GM12878 (cell line): Measurements from ENCODE around the gene PRR12. TPM values are rescaled to one million over a fixed set of nuclear protein-coding genes. Genes with fewer than 3 reads are reported as not detected.

Experiments
- CBX3 ChIP-seq: fragments of 200-600 bp; sonication (generic); IDR thresholded peaks from 2 replicates; pipeline ENCODE4 v1.6.1; 2016; ENCODE audit warnings: low read depth, borderline replicate concordance
- EP300 ChIP-seq, 2 experiments: fragments of 150-350 bp in 1 of 2; IDR thresholded peaks; 2 replicates each; pipeline ENCODE4 v1.6.1; 2011 to 2012; ENCODE audit warnings: low read depth in 2 of 2, low read length in 2 of 2, borderline replicate concordance in 1 of 2, improper control_type of control experiment in 1 of 2, inconsistent platforms in 1 of 2; ENCODE audit not compliant: control insufficient read depth in 1 of 2
- ETV6 ChIP-seq, 2 experiments: fragments of 450-650 bp in 1 of 2; IDR thresholded peaks in 1 of 2; conservative IDR thresholded peaks in 1 of 2; 2 replicates each; pipeline ENCODE4 v1.6.1; 2014; ENCODE audit warnings: antibody characterized with exemption in 1 of 2, borderline replicate concordance in 1 of 2, low read depth in 1 of 2, mild to moderate bottlenecking in 1 of 2, moderate library complexity in 1 of 2
- FOS ChIP-seq: IDR thresholded peaks from 3 replicates; pipeline ENCODE4 v1.6.1; 2011; ENCODE audit warnings: borderline replicate concordance; ENCODE audit not compliant: insufficient read length; ENCODE audit errors: extremely low read depth
- FOXK2 ChIP-seq: fragments of 450-650 bp; IDR thresholded peaks from 2 replicates; pipeline ENCODE4 v1.6.1; 2017; ENCODE audit warnings: mild to moderate bottlenecking, moderate library complexity
- GATAD2B ChIP-seq: fragments of 450-650 bp; conservative IDR thresholded peaks from 2 replicates; pipeline ENCODE4 v1.6.1; 2017; ENCODE audit warnings: low read depth, mild to moderate bottlenecking, moderate library complexity
- HCFC1 ChIP-seq: fragments of 150-350 bp; IDR thresholded peaks from 2 replicates; pipeline ENCODE4 v1.6.1; 2014; ENCODE audit warnings: low read length
- IKZF1 ChIP-seq: fragments of 450-650 bp; conservative IDR thresholded peaks from 2 replicates; pipeline ENCODE4 v1.6.1; 2017; ENCODE audit warnings: antibody characterized with exemption, mild to moderate bottlenecking
- IKZF2 ChIP-seq, 2 experiments: fragments of 450-650 bp; IDR thresholded peaks; 2 replicates each; pipeline ENCODE4 v1.6.1; 2017; ENCODE audit warnings: mild to moderate bottlenecking in 2 of 2, moderate library complexity in 2 of 2
- KDM1A ChIP-seq: fragments of 200-600 bp; sonication (generic); IDR thresholded peaks from 2 replicates; pipeline ENCODE4 v1.6.1; 2016; ENCODE audit warnings: borderline replicate concordance
- MYC ChIP-seq: IDR thresholded peaks from 2 replicates; pipeline ENCODE4 v1.6.1; 2011; ENCODE audit warnings: mild to moderate bottlenecking, low read length, moderate library complexity, inconsistent platforms; ENCODE audit not compliant: insufficient read depth, insufficient replicate concordance, insufficient read length, severe bottlenecking
- NR2C2 ChIP-seq: IDR thresholded peaks from 2 replicates; pipeline ENCODE4 v1.6.1; 2011; ENCODE audit warnings: borderline replicate concordance, low read depth; ENCODE audit not compliant: control insufficient read depth, insufficient read length
- NRF1 ChIP-seq: conservative IDR thresholded peaks from 2 replicates; pipeline ENCODE4 v1.6.1; 2011; ENCODE audit warnings: mild to moderate bottlenecking, low read depth, low read length, improper control_type of control experiment
- RCOR1 ChIP-seq: conservative IDR thresholded peaks from 2 replicates; pipeline ENCODE4 v1.6.1; 2012; ENCODE audit warnings: low read depth, low read length, improper control_type of control experiment
- RUNX3 ChIP-seq: IDR thresholded peaks from 2 replicates; pipeline ENCODE4 v1.6.1; 2012; ENCODE audit warnings: low read length, inconsistent platforms
- SIN3A ChIP-seq: IDR thresholded peaks from 2 replicates; pipeline ENCODE4 v1.6.1; 2012; ENCODE audit warnings: low read depth, low read length, improper control_type of control experiment
- SMAD5 ChIP-seq: IDR thresholded peaks from 2 replicates; pipeline ENCODE4 v1.6.1; 2016; ENCODE audit warnings: antibody characterized with exemption, low read depth
- SMC3 ChIP-seq: IDR thresholded peaks from 2 replicates; pipeline ENCODE4 v1.6.1; 2011; ENCODE audit warnings: low read length, improper control_type of control experiment, borderline replicate concordance
- SPI1 ChIP-seq: IDR thresholded peaks from 2 replicates; pipeline ENCODE4 v1.6.1; 2011; ENCODE audit warnings: low read depth, mild to moderate bottlenecking, low read length, moderate library complexity, borderline replicate concordance; ENCODE audit not compliant: insufficient read depth
- SREBF1 ChIP-seq: IDR thresholded peaks from 2 replicates; pipeline ENCODE4 v1.6.1; 2012; ENCODE audit warnings: mild to moderate bottlenecking, low read length
- TCF3 ChIP-seq: IDR thresholded peaks from 2 replicates; pipeline ENCODE4 v1.6.1; 2012; ENCODE audit warnings: low read depth, mild to moderate bottlenecking, low read length, borderline replicate concordance; ENCODE audit not compliant: insufficient read depth
- WRNIP1 ChIP-seq: IDR thresholded peaks from 2 replicates; pipeline ENCODE4 v1.6.1; 2011; ENCODE audit warnings: low read depth, low read length, improper control_type of control experiment, borderline replicate concordance
- YBX1 ChIP-seq: fragments of 450-650 bp; IDR thresholded peaks from 2 replicates; pipeline ENCODE4 v1.6.1; 2016; ENCODE audit warnings: antibody characterized with exemption
- ZNF24 ChIP-seq: fragments of 450-650 bp; IDR thresholded peaks from 2 replicates; pipeline ENCODE4 v1.6.1; 2017; ENCODE audit warnings: antibody characterized with exemption, mild to moderate bottlenecking
- polyA plus RNA-seq, 11 experiments: library from polyadenylated mRNA; depleted of rRNA in 4 of 11; unstranded in 6 of 11; stranded (reverse) in 5 of 11; fragments of >200 nt; fragmentation: Nextera tagmentation in 4 of 11; fragmentation: Illumina TruSeq in 1 of 11; extraction: Ambion mirVana in 4 of 11; extraction: Trizol in 1 of 11; gene quantifications; 1 replicate in 1 of 11; 2 replicates in 10 of 11; pipeline versions ENCODE4 v1.2.1 to v1.2.3, GENCODE V29; 2011 to 2016; ENCODE audit warnings: inconsistent platforms in 2 of 11, missing spikeins in 2 of 11, low read depth in 1 of 11
- total RNA-seq, 4 experiments: library from RNA; depleted of rRNA in 3 of 4; stranded (reverse); fragments of >200 nt in 3 of 4; fragmentation: Illumina TruSeq in 1 of 4; extraction: Trizol in 1 of 4; gene quantifications; 2 replicates each; pipeline versions ENCODE4 v1.2.1 to v1.2.3, GENCODE V29; 2013 to 2021
- TF ChIP-seq, protein P1 (sequence below): fragments of 450-650 bp; IDR thresholded peaks from 2 replicates; pipeline ENCODE4 v1.6.1; 2017; ENCODE audit warnings: mild to moderate bottlenecking
- TF ChIP-seq, protein P2 (sequence below): IDR thresholded peaks from 2 replicates; pipeline ENCODE4 v1.6.1; 2012; ENCODE audit warnings: mild to moderate bottlenecking, low read depth, low read length

Gene PRR12
- total and polyA plus RNA-seq, 10 of the 15 experiments (the other 5 are each of a cell fraction or from before 2014, with no cell fraction given): 0.02 to 25.3 (median 1.6) TPM

DNA sequence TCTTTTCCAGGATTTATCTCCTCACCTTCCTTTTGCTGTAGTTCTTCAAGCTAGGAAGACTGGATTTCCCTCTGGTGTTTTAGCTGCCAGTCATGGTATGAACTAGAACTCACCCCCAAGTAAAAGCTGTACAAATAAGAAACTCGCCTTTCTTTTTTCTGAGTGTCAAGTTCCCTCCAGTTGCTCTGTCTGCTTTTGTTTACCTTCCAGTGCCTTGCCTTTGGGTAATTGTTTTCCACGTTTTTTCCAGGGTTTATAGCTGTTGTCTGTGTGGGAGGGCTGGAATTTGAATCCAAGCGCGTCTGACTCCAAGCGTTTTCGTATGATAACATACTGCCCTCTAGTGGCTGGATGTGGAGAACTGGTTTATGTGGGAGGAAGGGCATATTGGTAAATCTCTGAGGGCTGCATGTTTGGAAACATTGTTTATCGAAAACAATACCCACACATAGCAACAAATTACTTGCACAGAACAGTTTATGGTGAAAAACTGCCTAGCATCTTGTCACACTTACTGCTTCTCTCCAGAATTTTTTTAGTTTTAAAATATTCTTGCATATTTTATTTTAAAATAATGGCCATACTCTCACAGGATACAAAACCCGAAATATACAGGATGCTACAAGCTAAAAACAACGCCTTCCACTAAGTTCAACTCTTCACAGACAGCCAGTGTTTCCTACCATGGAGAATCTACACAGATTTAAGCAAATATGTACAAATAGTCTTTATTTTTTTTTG, 44.0 kb upstream of the PRR12 start (continued):
- peak; percentile 27; the same call in 1 of the 2 replicates for TF ChIP-seq RUNX3
- TF ChIP-seq SIN3A: no peak
- no peak for TF ChIP-seq EP300 (IDR thresholded peaks at IDR 0.05; ENCODE audit: borderline replicate concordance in 1 of 2, control insufficient read depth in 1 of 2, low read depth in 2 of 2, low read length in 2 of 2)
- TF ChIP-seq, protein P1, sequence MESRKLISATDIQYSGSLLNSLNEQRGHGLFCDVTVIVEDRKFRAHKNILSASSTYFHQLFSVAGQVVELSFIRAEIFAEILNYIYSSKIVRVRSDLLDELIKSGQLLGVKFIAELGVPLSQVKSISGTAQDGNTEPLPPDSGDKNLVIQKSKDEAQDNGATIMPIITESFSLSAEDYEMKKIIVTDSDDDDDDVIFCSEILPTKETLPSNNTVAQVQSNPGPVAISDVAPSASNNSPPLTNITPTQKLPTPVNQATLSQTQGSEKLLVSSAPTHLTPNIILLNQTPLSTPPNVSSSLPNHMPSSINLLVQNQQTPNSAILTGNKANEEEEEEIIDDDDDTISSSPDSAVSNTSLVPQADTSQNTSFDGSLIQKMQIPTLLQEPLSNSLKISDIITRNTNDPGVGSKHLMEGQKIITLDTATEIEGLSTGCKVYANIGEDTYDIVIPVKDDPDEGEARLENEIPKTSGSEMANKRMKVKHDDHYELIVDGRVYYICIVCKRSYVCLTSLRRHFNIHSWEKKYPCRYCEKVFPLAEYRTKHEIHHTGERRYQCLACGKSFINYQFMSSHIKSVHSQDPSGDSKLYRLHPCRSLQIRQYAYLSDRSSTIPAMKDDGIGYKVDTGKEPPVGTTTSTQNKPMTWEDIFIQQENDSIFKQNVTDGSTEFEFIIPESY: no peak
- TF ChIP-seq SPI1: no peak
- TF ChIP-seq SMC3: peak; percentile 94
- no peak for TF ChIP-seq CBX3
- peak; percentile 48 for TF ChIP-seq IKZF1
- TF ChIP-seq RCOR1: no peak
- no peak for TF ChIP-seq FOS
- no peak for TF ChIP-seq MYC
- no peak for TF ChIP-seq KDM1A
- no peak for TF ChIP-seq NR2C2
- TF ChIP-seq IKZF2 (IDR thresholded peaks at IDR 0.05): 0 out of 4 replicates have a peak, but pooled peaks have one; percentile 28 to 52
- TF ChIP-seq FOXK2: no peak
- no peak for TF ChIP-seq GATAD2B
- TF ChIP-seq WRNIP1: no peak
- TF ChIP-seq SMAD5: no peak
- TF ChIP-seq HCFC1: no peak
- no peak for TF ChIP-seq YBX1
- TF ChIP-seq, protein P2, sequence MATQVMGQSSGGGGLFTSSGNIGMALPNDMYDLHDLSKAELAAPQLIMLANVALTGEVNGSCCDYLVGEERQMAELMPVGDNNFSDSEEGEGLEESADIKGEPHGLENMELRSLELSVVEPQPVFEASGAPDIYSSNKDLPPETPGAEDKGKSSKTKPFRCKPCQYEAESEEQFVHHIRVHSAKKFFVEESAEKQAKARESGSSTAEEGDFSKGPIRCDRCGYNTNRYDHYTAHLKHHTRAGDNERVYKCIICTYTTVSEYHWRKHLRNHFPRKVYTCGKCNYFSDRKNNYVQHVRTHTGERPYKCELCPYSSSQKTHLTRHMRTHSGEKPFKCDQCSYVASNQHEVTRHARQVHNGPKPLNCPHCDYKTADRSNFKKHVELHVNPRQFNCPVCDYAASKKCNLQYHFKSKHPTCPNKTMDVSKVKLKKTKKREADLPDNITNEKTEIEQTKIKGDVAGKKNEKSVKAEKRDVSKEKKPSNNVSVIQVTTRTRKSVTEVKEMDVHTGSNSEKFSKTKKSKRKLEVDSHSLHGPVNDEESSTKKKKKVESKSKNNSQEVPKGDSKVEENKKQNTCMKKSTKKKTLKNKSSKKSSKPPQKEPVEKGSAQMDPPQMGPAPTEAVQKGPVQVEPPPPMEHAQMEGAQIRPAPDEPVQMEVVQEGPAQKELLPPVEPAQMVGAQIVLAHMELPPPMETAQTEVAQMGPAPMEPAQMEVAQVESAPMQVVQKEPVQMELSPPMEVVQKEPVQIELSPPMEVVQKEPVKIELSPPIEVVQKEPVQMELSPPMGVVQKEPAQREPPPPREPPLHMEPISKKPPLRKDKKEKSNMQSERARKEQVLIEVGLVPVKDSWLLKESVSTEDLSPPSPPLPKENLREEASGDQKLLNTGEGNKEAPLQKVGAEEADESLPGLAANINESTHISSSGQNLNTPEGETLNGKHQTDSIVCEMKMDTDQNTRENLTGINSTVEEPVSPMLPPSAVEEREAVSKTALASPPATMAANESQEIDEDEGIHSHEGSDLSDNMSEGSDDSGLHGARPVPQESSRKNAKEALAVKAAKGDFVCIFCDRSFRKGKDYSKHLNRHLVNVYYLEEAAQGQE: no peak
- no peak for TF ChIP-seq TCF3
- TF ChIP-seq ETV6 (conservative IDR thresholded peaks at IDR 0.05 in 1 of 2, IDR thresholded peaks at IDR 0.05 in 1 of 2; ENCODE audit: borderline replicate concordance in 1 of 2, low read depth in 1 of 2): no peak
- 0 out of 2 replicates have a peak, but pooled peaks have one; percentile 13 for TF ChIP-seq NRF1
- TF ChIP-seq SREBF1: no peak
- TF ChIP-seq ZNF24: no peak
